GM12878 (cell line): ENCODE measurements around the gene RAP1GAP2. TPM values are rescaled to one million over a fixed set of nuclear protein-coding genes. Genes with fewer than 3 reads are reported as not detected.

Source experiments
- ATAC-seq: fragments of 200-7000 bp; cut with Tn5 transposase; 3 replicates; pipeline ENCODE4 v1.9.1; 2020; ENCODE audit warnings: mild to moderate bottlenecking, moderate library complexity
- BruUV-seq: library from RNA; stranded (reverse); fragments of 400-500 nt; replicated peaks from 2 replicates; lab custom pipeline; 2021; lab: Mats Ljungman, UMichigan
- CTCF ChIA-PET: fragments of 300-600 bp; sonication (Branson Sonifier 250); formaldehyde crosslinking; extraction: SDS; loops from one replicate; lab custom pipeline; 2021; ENCODE audit warnings: inconsistent platforms; lab: Yijun Ruan, JAX
- POLR2A ChIA-PET: fragments of 350-600 bp; formaldehyde crosslinking; extraction: SDS; loops from one replicate; lab custom pipeline; 2021; ENCODE audit warnings: inconsistent platforms; lab: Charles Lee
- RAD21 ChIA-PET: fragments of 300-600 bp; sonication (Branson Sonifier 250); formaldehyde crosslinking; loops from one replicate; lab custom pipeline; 2023; ENCODE audit warnings: antibody characterized with exemption; ENCODE audit not compliant: unreplicated experiment; lab: Charles Lee
- SMC1A ChIA-PET: fragments of 300-600 bp; sonication (Branson Sonifier 250); formaldehyde crosslinking; loops from one replicate; lab custom pipeline; 2023; ENCODE audit not compliant: unreplicated experiment, uncharacterized antibody; lab: Charles Lee
- DNase-seq: peaks from one replicate; pipeline ENCODE4 v3.0.0-alpha.2; 2011; ENCODE audit warnings: low read depth, low spot score
- FAIRE-seq: peaks from 3 replicates; lab custom pipeline; 2011; peaks lifted over from hg19 to GRCh38; lab: Jason Lieb, UNC
- H2AFZ ChIP-seq: 2 replicates; pipeline ENCODE4 v1.6.0; 2011; ENCODE audit warnings: low read depth, low read length, control low read depth; ENCODE audit not compliant: control insufficient read depth
- H3K27ac ChIP-seq: 2 replicates; pipeline ENCODE4 v1.5.1; 2011; ENCODE audit warnings: control low read depth; ENCODE audit not compliant: control insufficient read depth, insufficient read depth
- H3K27me3 ChIP-seq, 2 experiments: replicated peaks in 1 of 2; 2 replicates each; pipeline versions ENCODE4 v1.6.0 to v1.6.1; 2011; ENCODE audit warnings: low read length in 1 of 2; ENCODE audit not compliant: control insufficient read depth in 2 of 2, insufficient read depth in 2 of 2
- H3K36me3 ChIP-seq, 2 experiments: 2 replicates each; pipeline ENCODE4 v1.5.1; 2011; ENCODE audit warnings: low read length in 1 of 2; ENCODE audit not compliant: control insufficient read depth in 2 of 2, insufficient read depth in 2 of 2
- H3K4me1 ChIP-seq: 2 replicates; pipeline ENCODE4 v1.6.1; 2011; ENCODE audit warnings: mild to moderate bottlenecking, low read length, moderate library complexity, mixed read lengths; ENCODE audit not compliant: control insufficient read depth, insufficient read depth
- H3K4me2 ChIP-seq: 2 replicates; pipeline ENCODE4 v1.6.0; 2011; ENCODE audit warnings: control low read depth; ENCODE audit not compliant: control insufficient read depth, insufficient read depth
- H3K4me3 ChIP-seq: fragments of 200-600 bp; sonication (generic); 2 replicates; pipeline ENCODE4 v1.5.1; 2016
- H3K79me2 ChIP-seq: 2 replicates; pipeline ENCODE4 v1.6.0; 2011; ENCODE audit warnings: low read length; ENCODE audit not compliant: control insufficient read depth, insufficient read depth
- H3K9ac ChIP-seq: 2 replicates; pipeline ENCODE4 v1.8.0; 2011; ENCODE audit warnings: low read length, control low read depth, mixed read lengths; ENCODE audit not compliant: control insufficient read depth, insufficient read depth
- H3K9me3 ChIP-seq: replicated peaks from 3 replicates; pipeline ENCODE4 v1.5.1; 2011; ENCODE audit warnings: mild to moderate bottlenecking, low read length; ENCODE audit not compliant: control insufficient read depth, insufficient read depth
- H4K20me1 ChIP-seq: 2 replicates; pipeline ENCODE4 v1.6.0; 2011; ENCODE audit not compliant: control insufficient read depth, insufficient read depth
- BCLAF1 ChIP-seq: fragments of 450-650 bp; IDR thresholded peaks from 2 replicates; pipeline ENCODE4 v1.6.1; 2017; ENCODE audit warnings: antibody characterized with exemption, mild to moderate bottlenecking, moderate library complexity
- CHD1 ChIP-seq: IDR thresholded peaks from 2 replicates; pipeline ENCODE4 v1.6.1; 2012; ENCODE audit warnings: low read depth, low read length, improper control_type of control experiment
- CTCF ChIP-seq, 3 experiments: IDR thresholded peaks in 2 of 3; conservative IDR thresholded peaks in 1 of 3; 2 replicates each; pipeline ENCODE4 v1.5.1; 2011; ENCODE audit warnings: low read depth in 3 of 3, low read length in 3 of 3, mild to moderate bottlenecking in 3 of 3, control low read depth in 2 of 3, moderate library complexity in 2 of 3, inconsistent platforms in 1 of 3, mixed read lengths in 1 of 3; ENCODE audit not compliant: control insufficient read depth in 2 of 3, insufficient read depth in 1 of 3; ENCODE audit errors: extremely low read depth in 1 of 3
- ESRRA ChIP-seq: IDR thresholded peaks from 2 replicates; pipeline ENCODE4 v1.6.1; 2012; ENCODE audit warnings: mild to moderate bottlenecking, low read length, improper control_type of control experiment
- GABPA ChIP-seq: IDR thresholded peaks from 2 replicates; pipeline ENCODE4 v1.6.1; 2014; ENCODE audit warnings: antibody characterized with exemption, low read depth, mild to moderate bottlenecking, inconsistent platforms
- IRF3 ChIP-seq: fragments of 450-650 bp; IDR thresholded peaks from 2 replicates; pipeline ENCODE4 v1.6.1; 2014; ENCODE audit warnings: mild to moderate bottlenecking
- MTA2 ChIP-seq: fragments of 450-650 bp; IDR thresholded peaks from 2 replicates; pipeline ENCODE4 v1.6.1; 2016; ENCODE audit warnings: low read depth, mild to moderate bottlenecking, moderate library complexity
- NFYA ChIP-seq: IDR thresholded peaks from 2 replicates; pipeline ENCODE4 v1.6.1; 2011; ENCODE audit warnings: low read depth, mild to moderate bottlenecking, low read length, improper control_type of control experiment, borderline replicate concordance
- SMARCA5 ChIP-seq: fragments of 450-650 bp; IDR thresholded peaks from 2 replicates; pipeline ENCODE4 v1.6.1; 2017; ENCODE audit warnings: mild to moderate bottlenecking
- WGBS: methylation state at CpG from one replicate; pipeline ENCODE4 v1.1.6; 2016; ENCODE audit warnings: low lambda C conversion rate; ENCODE audit not compliant: insufficient replicate concordance, insufficient coverage; ENCODE audit errors: missing lambda C conversion rate; 5-methylcytosine and 5-hydroxymethylcytosine counted together
- in situ Hi-C: fragments of 300-500 bp; cut with MboI; formaldehyde crosslinking; loops from 9 replicates; pipeline ENCODE4 v1.14.3; 2018; ENCODE audit warnings: mixed read lengths
- intact Hi-C: fragments of 100-400 bp; cut with micrococcal nuclease; formaldehyde crosslinking; loops from one replicate; pipeline ENCODE4 v1.14.2; 2022; ENCODE audit not compliant: unreplicated experiment
- polyA plus RNA-seq, 11 experiments: library from polyadenylated mRNA; depleted of rRNA in 4 of 11; unstranded in 6 of 11; stranded (reverse) in 5 of 11; fragments of >200 nt; fragmentation: Nextera tagmentation in 4 of 11; fragmentation: Illumina TruSeq in 1 of 11; extraction: Ambion mirVana in 4 of 11; extraction: Trizol in 1 of 11; gene quantifications; 1 replicate in 1 of 11; 2 replicates in 10 of 11; pipeline versions ENCODE4 v1.2.1 to v1.2.3, GENCODE V29; 2011 to 2016; ENCODE audit warnings: inconsistent platforms in 2 of 11, missing spikeins in 2 of 11, low read depth in 1 of 11
- total RNA-seq, 4 experiments: library from RNA; depleted of rRNA in 3 of 4; stranded (reverse); fragments of >200 nt in 3 of 4; fragmentation: Illumina TruSeq in 1 of 4; extraction: Trizol in 1 of 4; gene quantifications; 2 replicates each; pipeline versions ENCODE4 v1.2.1 to v1.2.3, GENCODE V29; 2013 to 2021

RAP1GAP2 gene
- total and polyA plus RNA-seq, 10 of the 15 experiments (the other 5 are each of a cell fraction or from before 2014, with no cell fraction given), result 0.03 to 0.95 (median 0.49) TPM; not detected in 2

DNA sequence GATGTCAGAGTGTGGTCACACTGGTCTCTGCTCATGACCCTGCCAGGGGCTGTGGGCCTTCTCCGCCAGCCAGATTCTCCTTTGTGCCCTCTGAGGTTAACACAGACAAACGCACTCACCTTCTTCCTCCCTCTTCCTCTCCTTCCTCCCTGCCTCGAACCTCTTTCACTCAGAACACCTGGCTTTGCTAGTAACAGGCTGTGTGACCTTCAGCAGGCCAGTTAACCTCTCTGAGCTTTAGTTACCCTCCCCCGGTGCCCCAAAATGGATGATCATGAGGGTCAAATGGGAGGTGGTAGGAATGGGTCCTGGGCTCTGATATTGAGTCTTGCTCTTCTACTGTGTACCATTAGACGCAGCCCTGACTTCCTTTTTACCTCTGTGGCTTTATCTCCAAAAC is 140.1 kb downstream of the RAP1GAP2 start:
- ATAC-seq, result no peak
- Histone ChIP-seq H3K4me1 (no peaks in the 10 kb centered on the region), H3K27me3 (peaks cover 1 to 2% of the 10 kb centered on the region in 2 experiments; a peak in 1 of 4 replicates), H2AFZ (no peak overlapping the region), H3K4me2 (no peak overlapping the region), H4K20me1 (no peaks in the 10 kb centered on the region), H3K27ac (no peak overlapping the region), H3K9me3 (no peaks in the 10 kb centered on the region), H3K9ac (no peak overlapping the region), H3K79me2 (no peaks in the 10 kb centered on the region), H3K36me3 (no peaks in the 10 kb centered on the region), H3K4me3 (no peak overlapping the region)
- in situ Hi-C loops (no loop called here), intact Hi-C loops (no loop called here)
- 52% methylated on average over 5 of the region's 5 CpGs for WGBS
- POLR2A ChIA-PET, result interaction anchor here (0.6 kb wide), 1 partner anchor 74 kb away, joined by 7 read pairs; no protein-coding TSS in a partner anchor
- SMC1A ChIA-PET, result no interaction called here
- no TSS peak for BruUV-seq
- CTCF ChIA-PET, result no interaction called here
- TF ChIP-seq BCLAF1, result no peak
- TF ChIP-seq ESRRA, result no peak
- no peak for TF ChIP-seq CHD1
- no peak for TF ChIP-seq SMARCA5
- TF ChIP-seq MTA2, result no peak
- no peak for TF ChIP-seq NFYA
- TF ChIP-seq GABPA, result no peak
- no peak for TF ChIP-seq IRF3
- no peak for TF ChIP-seq CTCF (IDR thresholded peaks at IDR 0.05 in 2 of 3, conservative IDR thresholded peaks at IDR 0.05 in 1 of 3; ENCODE audit: control insufficient read depth in 2 of 3, extremely low read depth in 1 of 3, insufficient read depth in 1 of 3, low read depth in 3 of 3, low read length in 3 of 3)
- FAIRE-seq, result no peak
- RAD21 ChIA-PET, result no interaction called here
- DNase-seq, result no peak
